SK-N-SH treated with all-trans-retinoic acid at 6 μM for 48 hours (cell line): ENCODE results near the gene COQ7.

ENCODE experiments used
- GLIS3 ChIP-seq: fragments of 250-450 bp; sonication (Bioruptor Pico); IDR thresholded peaks from 2 replicates; pipeline ENCODE4 v1.5.0; 2020; ENCODE audit warnings: mild to moderate bottlenecking, moderate library complexity
- OSR1 ChIP-seq: fragments of 250-450 bp; sonication (Bioruptor Pico); IDR thresholded peaks from 2 replicates; pipeline ENCODE4 v1.8.0; 2022; ENCODE audit warnings: moderate library complexity, mild to moderate bottlenecking, inconsistent platforms
- POU6F1 ChIP-seq: fragments of 250-450 bp; sonication (Bioruptor Pico); IDR thresholded peaks from 2 replicates; pipeline ENCODE4 v1.8.0; 2021; ENCODE audit warnings: low read depth, mild to moderate bottlenecking, moderate library complexity, borderline replicate concordance
- PPARA ChIP-seq: fragments of 250-450 bp; sonication (Bioruptor Pico); IDR thresholded peaks from 2 replicates; pipeline ENCODE4 v1.5.0; 2020; ENCODE audit warnings: mild to moderate bottlenecking, borderline replicate concordance
- TCF4 ChIP-seq: fragments of 250-450 bp; sonication (Bioruptor Pico); IDR thresholded peaks from 2 replicates; pipeline ENCODE4 v1.8.0; 2021; ENCODE audit warnings: mild to moderate bottlenecking, moderate library complexity, borderline replicate concordance
- ZFP30 ChIP-seq: fragments of 450-650 bp; formaldehyde crosslinking; IDR thresholded peaks from 2 replicates; pipeline ENCODE4 v1.5.0; 2022; ENCODE audit warnings: mild to moderate bottlenecking, moderate library complexity
- ZNF8 ChIP-seq: fragments of 450-650 bp; formaldehyde crosslinking; IDR thresholded peaks from 2 replicates; pipeline ENCODE4 v1.5.0; 2020; ENCODE audit warnings: mild to moderate bottlenecking, moderate library complexity
- TF ChIP-seq, protein P1 (sequence below): fragments of 250-450 bp; sonication (Bioruptor Pico); IDR thresholded peaks from 2 replicates; pipeline ENCODE4 v1.8.0; 2020; ENCODE audit warnings: mild to moderate bottlenecking, moderate library complexity, borderline replicate concordance

DNA sequence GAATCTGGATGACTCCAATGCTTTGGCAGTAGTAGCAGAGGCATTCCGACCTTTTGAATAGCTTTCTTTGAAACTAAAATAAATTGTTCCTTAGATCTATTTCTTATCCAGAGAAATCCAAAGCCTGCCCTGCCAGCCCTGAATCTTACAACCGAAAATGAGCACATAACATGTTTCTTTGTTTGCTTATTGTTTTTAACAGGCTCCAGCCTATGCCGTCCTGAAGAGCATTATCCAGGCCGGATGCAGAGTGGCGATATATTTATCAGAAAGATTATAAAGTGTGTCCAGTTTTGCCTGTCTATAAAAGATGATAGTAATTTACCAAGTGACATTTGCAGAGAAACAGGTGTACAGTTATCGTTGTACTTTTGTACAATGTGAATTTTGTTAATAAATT is 10.5 kb downstream of the COQ7 start:
- TF ChIP-seq ZNF8 (CRISPR knock-in tag) (no peak), TCF4 (CRISPR knock-in tag) (no peak), POU6F1 (CRISPR knock-in tag) (no peak), ZFP30 (no peak), OSR1 (CRISPR knock-in tag) (no peak), PPARA (CRISPR knock-in tag) (no peak), GLIS3 (no peak)
- TF ChIP-seq, protein P1, sequence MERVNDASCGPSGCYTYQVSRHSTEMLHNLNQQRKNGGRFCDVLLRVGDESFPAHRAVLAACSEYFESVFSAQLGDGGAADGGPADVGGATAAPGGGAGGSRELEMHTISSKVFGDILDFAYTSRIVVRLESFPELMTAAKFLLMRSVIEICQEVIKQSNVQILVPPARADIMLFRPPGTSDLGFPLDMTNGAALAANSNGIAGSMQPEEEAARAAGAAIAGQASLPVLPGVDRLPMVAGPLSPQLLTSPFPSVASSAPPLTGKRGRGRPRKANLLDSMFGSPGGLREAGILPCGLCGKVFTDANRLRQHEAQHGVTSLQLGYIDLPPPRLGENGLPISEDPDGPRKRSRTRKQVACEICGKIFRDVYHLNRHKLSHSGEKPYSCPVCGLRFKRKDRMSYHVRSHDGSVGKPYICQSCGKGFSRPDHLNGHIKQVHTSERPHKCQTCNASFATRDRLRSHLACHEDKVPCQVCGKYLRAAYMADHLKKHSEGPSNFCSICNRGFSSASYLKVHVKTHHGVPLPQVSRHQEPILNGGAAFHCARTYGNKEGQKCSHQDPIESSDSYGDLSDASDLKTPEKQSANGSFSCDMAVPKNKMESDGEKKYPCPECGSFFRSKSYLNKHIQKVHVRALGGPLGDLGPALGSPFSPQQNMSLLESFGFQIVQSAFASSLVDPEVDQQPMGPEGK (CRISPR knock-in tag) = no peak
